ENCODE results near the gene SPRY1.
A peak's percentile ranks its signal among the peaks of the same experiment; 100 is the strongest.

SPRY1 gene, protein sequence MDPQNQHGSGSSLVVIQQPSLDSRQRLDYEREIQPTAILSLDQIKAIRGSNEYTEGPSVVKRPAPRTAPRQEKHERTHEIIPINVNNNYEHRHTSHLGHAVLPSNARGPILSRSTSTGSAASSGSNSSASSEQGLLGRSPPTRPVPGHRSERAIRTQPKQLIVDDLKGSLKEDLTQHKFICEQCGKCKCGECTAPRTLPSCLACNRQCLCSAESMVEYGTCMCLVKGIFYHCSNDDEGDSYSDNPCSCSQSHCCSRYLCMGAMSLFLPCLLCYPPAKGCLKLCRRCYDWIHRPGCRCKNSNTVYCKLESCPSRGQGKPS

DNA sequence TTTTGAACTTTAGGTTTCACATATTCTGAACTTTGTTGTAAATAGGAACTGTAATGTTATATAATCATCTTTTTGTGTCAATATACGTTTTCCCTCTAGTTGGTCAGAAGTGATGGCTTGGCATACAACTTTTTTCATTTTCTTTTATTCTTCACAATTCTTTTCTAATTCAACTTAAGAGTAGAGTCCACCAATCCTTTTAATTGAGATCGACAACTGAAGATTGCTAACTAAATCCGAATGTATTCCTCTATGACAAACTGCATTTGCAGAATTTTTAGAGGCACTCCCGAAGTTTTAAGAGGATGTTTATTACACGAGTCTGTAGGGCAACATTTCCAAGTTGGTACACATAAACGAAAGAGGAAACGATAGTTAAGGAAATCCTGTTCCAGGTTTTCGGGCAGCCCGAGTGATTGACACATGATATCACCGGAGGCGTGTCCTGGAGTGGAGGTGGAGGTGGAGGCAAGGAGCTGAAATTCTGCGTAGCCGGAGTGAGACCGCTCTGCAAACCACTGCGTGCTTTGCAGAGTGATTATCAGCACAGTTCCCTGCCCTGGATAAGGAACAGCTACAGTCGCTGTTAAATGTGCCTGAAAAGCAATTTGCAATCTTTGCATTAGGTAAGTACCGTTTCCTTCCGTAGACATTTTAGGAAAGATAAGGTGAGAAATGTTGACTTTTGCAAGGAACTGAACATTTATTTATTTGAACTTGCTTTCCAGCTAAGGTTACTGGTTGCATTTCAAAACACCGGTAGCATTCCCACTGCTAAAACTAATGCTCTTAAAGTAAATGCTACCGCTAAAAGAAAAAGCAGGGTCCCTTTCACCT lies at the start of gene SPRY1:
Gene SPRY1, plus strand, starts transcription at position 489 of the 837 bp plus-strand sequence. CDS start 4,797 bp downstream, outside the sequence.
- DNase-seq = peak; percentile 62 to 89

DNA sequence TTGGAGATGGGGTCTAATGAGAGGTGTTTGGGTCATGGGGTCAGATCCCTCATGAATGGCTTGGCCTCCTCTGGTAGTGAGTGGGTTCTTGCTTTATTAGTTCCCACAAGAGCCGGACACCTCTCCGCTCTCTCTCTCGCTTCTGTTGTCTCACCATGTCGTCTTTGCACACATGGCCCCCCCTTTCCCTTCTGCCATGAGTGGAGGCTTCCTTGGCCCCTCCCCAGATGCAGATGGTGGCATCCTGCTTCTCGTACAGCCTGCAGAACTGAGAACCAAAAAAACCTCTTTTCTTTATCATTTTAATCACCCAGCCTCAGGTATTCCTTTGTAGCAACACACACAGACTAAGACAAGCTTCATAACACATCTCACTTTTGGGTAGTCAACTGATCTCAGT lies 49.6 kb upstream of the SPRY1 start:
- DNase-seq = no peak

DNA sequence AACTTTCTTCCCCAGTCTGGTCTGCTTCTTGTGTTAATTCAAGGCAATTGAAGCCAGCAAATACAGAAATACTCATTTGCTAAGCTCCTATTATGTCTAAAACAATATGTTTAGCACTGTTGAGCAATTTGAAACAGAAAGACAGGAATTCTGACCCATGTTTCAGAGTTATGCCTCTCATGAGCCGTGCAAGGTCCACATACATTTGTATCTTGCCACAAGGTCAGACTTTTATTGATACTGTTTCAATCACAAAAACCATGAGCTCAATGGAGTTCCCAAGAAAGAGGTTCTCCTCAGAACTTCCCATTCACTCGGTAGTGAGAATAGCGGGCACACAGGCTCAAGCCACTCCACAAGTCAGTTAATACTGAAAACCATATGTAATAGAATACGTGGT lies 47.6 kb upstream of the SPRY1 start:
- DNase-seq = no peak

DNA sequence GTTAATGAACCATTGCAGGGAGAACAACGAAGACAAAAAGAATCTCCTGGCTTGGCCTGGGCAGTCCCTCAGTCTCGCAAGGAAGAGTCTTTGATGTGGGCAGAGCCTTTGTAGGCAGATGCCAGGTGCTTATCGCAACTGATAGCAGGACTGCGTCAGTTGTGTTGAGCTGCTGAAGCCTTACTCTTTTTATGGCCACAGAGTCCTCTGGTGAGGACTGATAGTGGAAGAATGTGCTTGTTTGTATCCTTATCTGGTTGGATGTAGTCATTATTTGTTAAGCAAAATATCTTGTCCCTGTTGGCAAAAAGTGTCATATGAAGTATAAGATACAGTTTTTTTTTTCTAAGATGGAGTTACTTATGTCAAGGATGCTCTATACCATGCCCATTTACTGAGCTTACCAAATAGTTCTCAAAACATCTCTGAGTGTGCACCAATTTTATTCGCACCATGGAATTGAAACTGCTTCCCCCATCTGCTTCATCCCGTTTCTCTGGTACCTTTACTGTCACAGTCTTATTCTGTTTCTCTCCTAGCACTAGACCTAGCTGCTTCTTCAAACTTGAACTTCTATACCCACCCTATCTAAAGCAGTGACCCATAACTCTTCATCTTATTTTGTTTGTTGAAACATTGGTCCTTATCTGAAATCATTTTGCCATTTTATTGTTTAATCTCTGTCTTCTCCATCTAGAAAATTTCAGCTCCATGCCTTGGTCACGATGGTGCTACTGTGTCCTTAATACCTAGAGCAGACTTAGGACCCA lies 47.0 kb upstream of the SPRY1 start:
- DNase-seq = no peak

DNA sequence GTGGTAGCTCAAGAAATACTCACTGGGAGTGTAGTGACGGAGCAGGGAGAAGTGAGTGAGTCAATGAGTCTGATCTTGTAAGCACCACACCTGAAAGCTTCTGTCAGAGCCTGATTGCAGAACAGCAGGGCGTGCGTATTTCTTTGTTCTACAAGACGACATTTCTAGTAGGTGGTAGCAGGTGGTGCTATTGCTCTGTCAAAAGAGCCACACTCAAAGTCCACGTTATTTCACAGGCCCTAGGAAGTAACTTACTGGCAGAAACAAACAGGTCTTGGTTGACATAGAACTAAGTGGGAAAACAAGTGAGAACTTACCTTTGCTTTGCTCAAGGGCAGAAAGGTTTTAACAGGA lies 46.4 kb upstream of the SPRY1 start:
- DNase-seq = peak in 1 of 2 experiments; percentile 8

DNA sequence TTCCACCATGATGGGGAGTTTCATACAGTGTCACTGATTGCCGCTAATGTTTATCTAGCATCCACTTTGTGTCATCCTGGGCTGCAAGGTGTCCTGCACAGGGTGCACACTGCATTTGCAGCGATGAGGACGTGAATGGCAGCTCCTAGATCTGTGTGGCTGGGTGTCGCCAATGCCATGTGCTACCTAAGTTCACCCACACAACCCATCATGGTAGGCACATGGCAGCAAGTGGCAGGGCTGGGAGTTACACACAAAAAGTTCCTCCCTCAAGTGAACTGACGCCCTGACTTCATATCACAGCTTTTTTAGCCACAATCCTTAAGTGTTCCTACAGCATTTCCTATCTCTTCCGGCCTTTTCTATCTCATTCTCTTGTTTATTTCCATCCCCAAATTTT lies 45.9 kb upstream of the SPRY1 start:
- DNase-seq = no peak

DNA sequence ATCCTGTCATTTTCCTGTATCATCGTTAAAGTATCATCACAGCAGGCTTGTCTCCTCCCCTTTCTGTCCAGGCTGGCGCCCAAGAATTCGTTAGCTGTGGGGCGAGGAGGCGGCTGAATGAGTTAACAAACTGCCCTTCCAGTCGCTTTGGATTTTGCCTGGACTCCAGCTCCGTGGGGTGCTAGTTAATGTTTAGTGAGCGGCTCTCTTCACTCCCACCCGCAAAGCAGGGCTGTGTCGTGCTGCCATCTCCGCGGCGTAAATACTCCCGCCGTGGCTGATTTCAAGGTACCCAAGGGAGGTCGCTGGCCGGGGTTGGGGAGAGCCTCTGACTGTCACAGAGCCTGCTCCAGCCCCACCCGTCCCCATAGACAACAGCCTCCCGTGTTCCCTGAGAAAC lies 44.9 kb upstream of the SPRY1 start:
- no peak for DNase-seq

DNA sequence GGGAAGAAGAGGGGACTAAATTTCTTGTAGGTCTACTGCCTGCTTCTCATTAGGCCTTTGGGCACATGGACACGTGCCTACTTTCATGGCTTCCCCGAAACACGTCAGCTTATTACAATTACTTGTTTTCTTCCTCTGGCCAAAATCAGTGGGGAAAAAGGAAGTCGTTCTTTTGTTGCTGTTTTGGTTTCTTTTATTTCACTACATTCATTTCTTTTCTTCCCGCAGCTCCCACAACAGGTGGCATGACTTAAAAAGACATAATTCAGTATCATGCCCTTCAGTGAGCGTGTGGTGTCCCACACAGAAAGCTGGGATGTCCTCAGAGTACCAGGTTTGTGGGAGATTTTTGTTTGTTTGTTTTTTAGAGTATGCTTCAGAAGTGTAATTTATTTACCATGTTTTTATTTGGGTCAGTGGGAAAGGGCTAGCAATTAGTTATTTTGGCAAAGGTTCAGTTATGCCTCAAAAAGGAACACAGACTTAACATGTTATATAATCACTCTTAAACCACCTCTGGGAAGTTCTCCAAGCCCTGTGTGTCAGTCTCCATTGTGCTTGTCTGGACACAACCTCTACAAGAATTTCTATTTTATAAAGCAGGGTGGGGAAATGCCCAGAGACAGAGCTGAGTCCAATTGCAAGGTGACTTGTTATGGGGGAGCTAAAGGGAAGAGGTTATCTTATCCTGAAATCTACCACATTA lies 44.2 kb upstream of the SPRY1 start:
- no peak for DNase-seq

DNA sequence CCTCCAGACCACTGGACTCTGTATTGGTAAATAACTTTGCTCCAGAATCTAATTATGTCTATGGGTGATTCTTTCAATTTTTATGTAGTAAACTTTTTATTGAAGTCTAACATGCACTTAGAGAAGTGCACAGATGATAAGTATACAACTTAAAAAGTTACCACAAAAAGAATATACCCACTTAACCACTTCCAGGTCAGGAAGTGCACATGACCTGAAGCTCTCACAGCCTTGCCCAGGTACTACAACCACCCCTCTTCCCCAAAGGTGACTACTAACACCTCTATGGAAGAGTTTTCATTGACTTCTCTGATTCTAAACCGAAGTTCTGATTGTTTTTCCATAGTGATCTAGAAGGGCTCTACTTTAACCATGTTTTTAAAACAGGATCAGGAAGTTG lies 43.6 kb upstream of the SPRY1 start:
- DNase-seq = no peak

DNA sequence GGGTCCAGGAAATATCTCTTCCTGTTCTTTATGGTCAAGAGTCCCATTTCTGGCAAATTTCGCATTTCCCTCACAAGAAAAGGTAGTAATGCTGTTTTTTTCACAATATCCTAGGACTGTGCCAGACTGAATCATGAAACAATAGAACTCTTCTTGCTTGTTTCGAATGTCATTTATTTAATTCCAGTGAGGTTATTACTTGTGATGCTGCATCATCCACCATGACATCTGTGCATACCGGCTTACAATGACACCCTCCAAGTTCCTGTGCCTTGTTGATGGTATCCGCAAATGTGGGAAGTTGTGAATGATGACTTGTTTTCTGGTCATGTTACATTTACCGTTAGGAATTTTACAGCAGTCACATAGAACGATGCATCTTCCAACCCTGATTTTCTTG lies 42.9 kb upstream of the SPRY1 start:
- DNase-seq = no peak

DNA sequence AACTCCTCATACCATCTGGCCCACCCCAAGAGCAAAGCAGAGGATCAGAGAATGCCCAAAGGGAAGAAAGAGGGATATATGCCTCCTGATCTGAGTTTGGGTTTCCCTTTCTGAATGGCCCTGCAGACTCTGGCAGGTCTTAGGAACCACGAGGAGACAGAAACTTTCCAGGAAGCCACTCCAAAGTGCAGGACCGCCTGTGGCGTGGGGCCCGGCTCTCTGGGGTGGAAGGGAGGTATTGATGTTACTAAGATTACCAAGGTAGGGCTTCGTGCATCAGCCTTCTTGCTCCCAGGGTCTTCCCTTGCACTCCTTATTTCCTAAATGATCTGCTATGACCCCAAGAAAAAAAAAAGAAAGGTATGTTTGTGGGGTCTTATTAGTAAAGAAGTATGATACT lies 41.9 kb upstream of the SPRY1 start:
- no peak for DNase-seq

DNA sequence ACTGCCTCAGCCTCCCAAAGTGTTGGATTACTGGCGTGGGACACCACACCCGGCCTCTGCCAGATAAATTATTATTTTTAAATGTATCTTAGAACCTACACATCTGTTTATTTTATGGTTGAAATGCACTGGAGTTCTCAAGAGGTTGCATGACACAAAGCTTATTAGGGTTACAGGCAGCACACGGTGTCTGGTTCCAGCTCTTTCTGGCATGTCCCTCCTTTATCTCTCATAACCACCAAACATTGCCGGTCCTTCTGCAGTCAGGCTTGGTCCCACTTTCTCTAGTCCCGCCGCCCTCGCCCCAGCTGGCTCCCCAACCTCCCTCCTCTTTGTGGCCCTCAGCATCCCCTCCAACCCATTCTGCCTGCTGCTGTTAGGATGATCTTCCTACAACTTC lies 39.7 kb upstream of the SPRY1 start:
- no peak for DNase-seq

DNA sequence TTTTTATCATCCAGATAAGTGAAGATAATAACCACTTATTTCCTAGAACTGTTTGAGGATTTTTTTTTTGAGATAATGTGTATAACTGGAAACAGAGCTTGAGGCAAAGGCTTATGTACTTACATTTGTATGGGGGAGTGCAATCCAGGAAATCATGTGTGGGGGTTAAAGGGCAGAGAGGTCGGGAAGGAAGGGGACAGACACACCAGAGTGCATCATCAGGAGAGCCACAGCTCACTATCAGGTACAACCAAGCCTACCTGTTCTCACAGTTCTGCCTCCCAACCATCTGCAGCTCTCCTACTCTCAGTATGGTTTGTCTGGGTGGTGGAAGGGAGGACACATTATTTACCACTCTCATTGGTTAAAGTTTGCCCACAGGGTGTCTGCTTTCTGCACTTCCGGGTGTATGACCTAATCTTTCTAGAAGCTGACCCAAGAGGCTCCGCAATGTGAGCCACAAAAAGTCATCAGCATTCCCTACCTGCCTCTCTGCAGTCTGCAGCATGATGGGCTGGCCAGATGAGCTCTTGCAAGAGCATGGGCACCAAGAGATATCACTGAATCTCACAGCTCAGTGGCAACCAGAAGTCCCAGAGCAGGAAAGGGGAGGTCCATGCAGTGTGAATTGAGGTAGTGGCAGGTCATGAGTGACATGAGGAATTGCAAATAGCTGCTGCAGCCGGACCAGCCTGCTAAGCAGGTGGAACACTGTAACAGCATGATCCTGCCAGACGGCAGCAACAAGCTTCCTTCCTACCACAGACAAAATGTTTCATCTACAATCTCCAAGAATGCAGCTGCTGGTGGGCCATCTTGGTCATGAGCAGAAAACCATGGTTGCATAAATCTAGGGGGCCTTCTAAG lies 36.9 kb upstream of the SPRY1 start:
- DNase-seq = no peak

DNA sequence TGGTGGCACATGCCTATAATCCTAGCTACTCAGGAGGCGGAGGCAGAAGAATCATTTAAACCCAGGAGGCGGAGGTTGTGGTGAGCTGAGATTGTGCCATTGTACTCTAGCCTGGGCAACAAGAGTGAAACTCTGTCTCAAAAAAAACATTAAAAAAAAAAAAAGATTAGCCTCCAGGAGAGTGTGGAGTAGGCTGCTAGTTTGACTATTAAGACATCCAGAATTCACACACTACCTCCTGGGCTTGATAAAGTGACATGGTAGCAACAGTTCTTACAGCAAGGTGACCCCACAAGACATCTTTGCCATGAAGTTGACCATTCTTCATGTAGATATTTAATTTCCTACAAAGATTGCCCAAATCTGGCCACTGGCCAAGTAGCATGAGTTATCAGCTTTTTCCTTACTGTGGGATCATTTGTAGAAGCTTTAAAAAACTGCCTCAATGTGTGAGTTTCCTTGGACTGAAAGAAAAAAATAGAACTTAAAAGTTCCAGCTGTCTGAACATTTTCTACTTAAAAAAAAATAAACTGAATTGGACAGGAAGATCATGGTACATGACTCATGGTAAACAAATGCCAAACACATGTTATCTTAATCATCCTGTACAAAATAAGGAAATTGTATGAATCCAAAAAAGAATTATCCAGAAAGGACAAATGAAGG lies 35.3 kb upstream of the SPRY1 start:
- DNase-seq = peak in 1 of 2 experiments; percentile 26

DNA sequence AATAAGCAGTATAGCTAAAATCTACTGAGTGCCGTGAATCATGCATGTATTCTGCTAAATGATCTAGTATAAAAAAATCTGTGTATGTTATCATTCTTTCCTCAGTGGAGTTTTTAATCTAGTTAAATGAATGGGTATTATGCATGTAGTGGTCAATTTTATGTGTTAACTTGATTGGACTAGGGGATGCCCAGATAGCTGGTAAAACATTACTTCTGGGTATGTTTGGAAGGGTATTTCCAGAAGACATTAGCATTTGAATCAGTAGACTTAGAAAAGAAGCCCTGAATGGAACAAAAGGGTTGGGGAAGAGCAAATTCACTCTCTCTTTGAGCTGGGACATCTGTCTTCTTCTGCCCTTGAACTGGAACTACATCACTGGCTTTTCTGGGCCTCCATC lies 34.5 kb upstream of the SPRY1 start:
- no peak for DNase-seq

DNA sequence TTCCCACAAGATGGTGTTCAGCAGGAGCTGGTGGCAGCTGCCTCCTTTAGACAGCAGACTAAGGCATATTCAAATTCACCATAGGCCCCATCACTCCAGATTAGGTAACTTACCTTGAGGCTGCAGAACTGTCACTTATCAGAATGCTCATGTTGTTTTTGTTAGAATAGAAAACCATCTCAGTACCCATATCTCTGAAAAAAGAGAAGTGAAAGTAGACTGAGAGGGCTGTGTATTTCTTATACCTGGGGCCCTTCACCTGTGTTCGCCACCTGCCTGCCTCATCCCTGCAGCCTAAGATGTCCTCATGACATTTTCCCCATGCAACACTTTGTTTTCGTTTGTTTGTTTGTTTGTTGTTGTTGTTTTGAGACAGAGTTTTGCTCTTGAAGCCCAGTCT lies 32.9 kb upstream of the SPRY1 start:
- no peak for DNase-seq

DNA sequence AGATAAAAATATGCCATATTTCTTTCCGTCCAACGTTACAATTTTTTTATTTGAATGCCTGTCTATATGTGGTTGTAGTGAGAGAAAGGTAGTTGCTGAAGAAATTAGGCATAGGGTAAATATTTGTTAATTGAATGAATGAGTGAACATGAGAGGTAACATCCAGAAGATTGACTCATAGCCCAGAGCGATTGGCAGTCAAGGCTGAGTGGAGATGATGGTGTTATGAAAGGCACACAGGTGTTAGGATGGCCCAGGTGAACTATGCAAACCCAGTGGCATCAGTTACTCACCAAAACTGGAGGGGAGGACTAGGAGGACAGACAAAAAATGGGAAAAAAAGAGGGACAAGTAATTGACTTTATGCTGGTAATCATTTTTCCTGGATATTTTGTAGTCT lies 31.7 kb upstream of the SPRY1 start:
- DNase-seq = no peak

DNA sequence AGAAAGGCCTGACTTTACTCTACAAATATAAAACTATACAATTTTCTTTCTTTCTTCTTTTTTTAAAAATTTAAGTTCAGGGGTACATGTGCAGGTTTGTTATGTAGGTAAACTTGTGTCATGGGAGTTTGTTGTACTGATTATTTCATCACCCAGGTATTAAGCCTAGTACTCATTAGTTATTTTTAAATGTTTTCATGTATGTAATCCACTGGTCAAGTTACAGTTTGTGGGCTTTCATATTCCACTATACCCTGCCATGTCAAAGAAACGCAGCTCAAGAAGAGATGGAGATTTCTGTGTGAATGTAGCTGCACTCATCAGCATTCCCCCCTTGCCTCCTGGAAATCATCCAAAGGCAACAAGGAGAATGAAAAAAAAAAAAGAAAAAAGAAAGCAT lies 31.2 kb upstream of the SPRY1 start:
- no peak for DNase-seq

DNA sequence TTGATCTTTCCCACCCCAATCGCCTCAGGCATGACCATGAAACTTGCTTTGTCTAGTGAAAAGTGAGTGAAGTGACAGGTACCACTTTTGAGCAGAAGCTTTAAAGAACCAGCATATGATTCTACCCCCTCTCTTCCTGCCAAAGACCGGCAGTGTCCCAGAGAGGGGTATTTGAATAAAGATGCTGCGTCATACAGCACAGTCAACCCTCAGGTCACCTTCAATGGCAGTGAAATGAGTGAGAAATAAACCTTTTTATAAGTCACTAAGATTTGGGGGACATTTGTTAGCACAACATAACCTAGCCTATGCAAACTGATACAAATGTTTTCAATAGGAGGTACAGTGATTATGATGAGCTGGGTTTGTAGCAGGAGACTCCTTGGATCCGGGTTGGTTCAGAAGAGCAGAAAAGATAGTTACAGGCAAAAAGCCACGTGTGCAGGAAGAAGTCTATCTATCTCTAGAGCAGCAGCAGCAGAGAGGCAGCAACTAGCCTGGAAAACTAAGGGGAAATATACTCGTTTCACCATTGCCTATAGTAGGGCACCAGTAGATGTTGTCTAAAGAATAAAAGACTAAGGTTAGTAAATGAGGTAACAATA lies 30.3 kb upstream of the SPRY1 start:
- no peak for DNase-seq

DNA sequence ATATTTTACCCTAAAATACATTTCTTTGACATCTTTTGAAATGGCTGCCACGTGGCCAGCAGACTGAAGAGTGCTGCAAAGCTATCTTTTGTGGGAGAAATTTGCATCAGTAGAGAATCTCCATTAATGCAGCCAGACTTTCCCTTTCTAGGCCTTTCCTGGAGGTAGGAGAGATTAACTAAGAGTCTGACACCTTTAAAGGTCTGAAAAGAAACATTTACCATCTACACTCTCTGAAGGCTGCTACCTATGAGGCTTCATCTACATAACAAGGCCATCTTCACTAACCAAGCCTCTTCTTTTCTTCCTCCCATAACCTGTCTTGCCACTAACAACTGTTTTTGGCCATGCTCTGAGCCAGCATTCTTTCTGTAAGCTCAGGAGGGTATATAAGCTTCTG lies 17.8 kb upstream of the SPRY1 start:
- DNase-seq = no peak

DNA sequence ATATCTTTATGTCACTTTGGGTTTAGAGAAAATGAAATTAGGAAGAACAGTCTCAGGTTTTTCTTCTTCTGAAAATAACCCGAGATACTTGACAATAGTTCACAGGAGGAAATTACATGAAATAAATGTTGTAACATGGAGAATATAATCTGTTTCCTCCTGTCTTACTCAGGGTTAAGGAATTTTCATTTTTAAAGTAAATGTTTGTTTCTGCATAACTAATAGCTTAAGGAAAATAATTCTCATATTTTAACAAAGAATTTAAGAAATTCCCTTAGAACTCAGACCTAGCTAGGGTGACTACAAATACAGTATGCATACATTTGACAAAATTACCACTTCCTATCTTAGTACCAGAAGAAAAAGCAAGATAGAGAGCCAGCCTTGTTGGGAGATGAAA lies 17.2 kb upstream of the SPRY1 start:
- no peak for DNase-seq
